Stomach (tissue), 9 donors: Measurements from ENCODE around the gene SLC25A1. TPM values are rescaled to one million over a fixed set of nuclear protein-coding genes. Genes with fewer than 3 reads are reported as not detected.
"Not testable (repeated sequence)": the region's sequence is repeated elsewhere in the genome, so short reads cannot be mapped to it uniquely, and the experiment has no call there.

Source experiments
- DNase-seq, 2 donors: peaks; one replicate each; pipeline versions ENCODE4 v3.0.0 to v3.0.0-alpha.2; 2013 to 2019
- H3K27ac ChIP-seq, 5 donors: fragments of 200-600 bp in 4 of 5; sonication (generic) in 4 of 5; one replicate each; pipeline ENCODE4 v1.5.1; 2013 to 2019; ENCODE audit warnings: mild to moderate bottlenecking in 1 of 5, moderate library complexity in 1 of 5
- H3K27me3 ChIP-seq, 3 donors: fragments of 200-600 bp; sonication (generic); one replicate each; pipeline ENCODE4 v1.5.1; 2017 to 2019; ENCODE audit warnings: mixed run types in 1 of 3
- H3K36me3 ChIP-seq, 4 donors: fragments of 200-600 bp; sonication (generic); 1 replicate in 3 of 4; 2 replicates in 1 of 4; pipeline ENCODE4 v1.5.1; 2016 to 2019
- H3K4me1 ChIP-seq, 4 donors: fragments of 200-600 bp; sonication (generic); one replicate each; pipeline ENCODE4 v1.5.1; 2016 to 2019
- H3K4me3 ChIP-seq, 4 donors: fragments of 200-600 bp; sonication (generic) in 3 of 4; one replicate each; pipeline ENCODE4 v1.5.1; 2016 to 2019; ENCODE audit warnings: mild to moderate bottlenecking in 1 of 4
- H3K9me3 ChIP-seq, 4 donors: fragments of 200-600 bp; sonication (generic); one replicate each; pipeline ENCODE4 v1.5.1; 2016 to 2019
- EP300 ChIP-seq: sonication (generic); formaldehyde crosslinking; IDR thresholded peaks from one replicate; pipeline ENCODE4 v1.6.1; 2017; ENCODE audit warnings: antibody characterized with exemption
- POLR2A ChIP-seq, 4 donors: fragments of 450-650 bp; IDR thresholded peaks; one replicate each; pipeline ENCODE4 v1.6.1; 2016; ENCODE audit warnings: antibody characterized with exemption in 4 of 4, control low read depth in 2 of 4, mild to moderate bottlenecking in 1 of 4, moderate library complexity in 1 of 4
- POLR2AphosphoS5 ChIP-seq, 3 donors: sonication (generic); formaldehyde crosslinking; IDR thresholded peaks; one replicate each; pipeline ENCODE4 v1.6.1; 2016; ENCODE audit warnings: antibody characterized with exemption in 3 of 3
- WGBS, 5 donors: extraction: QIAGEN DNeasy Blood & Tissue Kit in 3 of 5; methylation state at CpG; one replicate each; pipeline versions ENCODE4 v1.1.5 to v1.1.7; 2013 to 2018; 5-methylcytosine and 5-hydroxymethylcytosine counted together
- intact Hi-C: fragments of 100-400 bp; cut with DNase I; formaldehyde crosslinking; loops from one replicate; pipeline ENCODE4 v1.15.1; 2023; ENCODE audit warnings: low total_unique reads
- polyA plus RNA-seq, 3 donors: library from polyadenylated mRNA; stranded (reverse); fragments of 200-250 nt; gene quantifications; one replicate each; pipeline ENCODE4 v1.2.3, GENCODE V29; 2013
- total RNA-seq, 5 donors: library from RNA; depleted of rRNA; stranded (reverse); fragments of >200 nt; gene quantifications; one replicate each; pipeline versions ENCODE4 v1.1.0 to v1.2.3, GENCODE V29; 2014 to 2016
- TF ChIP-seq, protein P1 (sequence below), 7 experiments: fragments of 450-650 bp in 4 of 7; fragments of 200-600 bp in 3 of 7; sonication (generic) in 3 of 7; IDR thresholded peaks; one replicate each; pipeline ENCODE4 v1.5.1; 2016 to 2019; ENCODE audit warnings: antibody characterized with exemption in 7 of 7, control low read depth in 2 of 7, mild to moderate bottlenecking in 1 of 7
- donor health status: healthy with polysubstance abuse.
- donor health status: Bipolar disorder and iron deficiency.
- donor health status: healthy.

The SLC25A1 gene
- total and polyA plus RNA-seq, 8 donors: 1.2 to 165 (median 54.3) TPM

GRCh38 chr22:19167106-19167869 lies 11.2 kb downstream of the SLC25A1 start:
- no peak for DNase-seq
- Histone ChIP-seq H3K4me3 (no peak overlapping the region), H3K4me1 (peaks cover 21 to 29% (median 28%) of the 10 kb centered on the region in 4 donors), H3K27ac (no peak overlapping the region), H3K27me3 (peaks cover 10 to 72% (median 44%) of the 10 kb centered on the region in 3 donors), H3K9me3 (no peaks in the 10 kb centered on the region), H3K36me3 (no peaks in the 10 kb centered on the region)
- WGBS, 5 donors: 66 to 80% (median 75%) methylated on average over 10 to 13 of the region's 13 CpGs
- TF ChIP-seq POLR2AphosphoS5 (IDR thresholded peaks at IDR 0.05): no peak
- intact Hi-C loops: no loop called here

DNA sequence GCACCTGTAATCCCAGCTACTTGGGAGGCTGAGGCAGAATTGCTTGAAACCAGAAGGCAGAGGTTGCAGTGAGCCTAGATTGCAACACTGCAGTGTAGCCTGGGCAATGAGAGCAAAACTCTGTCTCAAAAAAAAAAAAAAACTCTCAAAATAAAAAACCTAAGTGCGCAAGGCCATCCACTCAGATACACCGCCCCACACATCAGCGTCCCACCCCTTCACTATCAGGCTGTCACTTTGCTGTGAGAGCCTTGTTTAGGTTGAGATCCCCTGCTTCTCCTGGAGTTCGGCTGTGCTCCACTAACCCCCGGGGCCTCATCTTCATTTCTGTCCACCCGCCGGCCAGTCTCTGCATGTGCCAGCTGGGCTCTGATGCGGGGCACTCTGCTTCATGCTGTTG lies 12.1 kb downstream of the SLC25A1 start:
- peaks cover 10 to 76% (median 44%) of the 10 kb centered on the region in 3 donors for H3K27me3 ChIP-seq
- DNase-seq: no peak
- peaks cover 19 to 23% (median 23%) of the 10 kb centered on the region in 4 donors for H3K4me1 ChIP-seq
- WGBS, 5 donors: 74 to 88% (median 76%) methylated on average over 8 of the region's 8 CpGs
- no peak overlapping the region for H3K27ac ChIP-seq
- intact Hi-C loops: no loop called here
- no peak overlapping the region for H3K4me3 ChIP-seq
- H3K9me3 ChIP-seq: no peaks in the 10 kb centered on the region
- TF ChIP-seq POLR2A (IDR thresholded peaks at IDR 0.05): no peak
- no peak for TF ChIP-seq POLR2AphosphoS5 (IDR thresholded peaks at IDR 0.05)
- TF ChIP-seq, protein P1, sequence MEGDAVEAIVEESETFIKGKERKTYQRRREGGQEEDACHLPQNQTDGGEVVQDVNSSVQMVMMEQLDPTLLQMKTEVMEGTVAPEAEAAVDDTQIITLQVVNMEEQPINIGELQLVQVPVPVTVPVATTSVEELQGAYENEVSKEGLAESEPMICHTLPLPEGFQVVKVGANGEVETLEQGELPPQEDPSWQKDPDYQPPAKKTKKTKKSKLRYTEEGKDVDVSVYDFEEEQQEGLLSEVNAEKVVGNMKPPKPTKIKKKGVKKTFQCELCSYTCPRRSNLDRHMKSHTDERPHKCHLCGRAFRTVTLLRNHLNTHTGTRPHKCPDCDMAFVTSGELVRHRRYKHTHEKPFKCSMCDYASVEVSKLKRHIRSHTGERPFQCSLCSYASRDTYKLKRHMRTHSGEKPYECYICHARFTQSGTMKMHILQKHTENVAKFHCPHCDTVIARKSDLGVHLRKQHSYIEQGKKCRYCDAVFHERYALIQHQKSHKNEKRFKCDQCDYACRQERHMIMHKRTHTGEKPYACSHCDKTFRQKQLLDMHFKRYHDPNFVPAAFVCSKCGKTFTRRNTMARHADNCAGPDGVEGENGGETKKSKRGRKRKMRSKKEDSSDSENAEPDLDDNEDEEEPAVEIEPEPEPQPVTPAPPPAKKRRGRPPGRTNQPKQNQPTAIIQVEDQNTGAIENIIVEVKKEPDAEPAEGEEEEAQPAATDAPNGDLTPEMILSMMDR (IDR thresholded peaks at IDR 0.05): no peak
- no peaks in the 10 kb centered on the region for H3K36me3 ChIP-seq

- 94 to 98% (median 96%) methylated on average over 6 of the region's 6 CpGs for WGBS, 5 donors
Measured at GRCh38 chr22:19164425-19164824, 14.1 kb downstream of the SLC25A1 start.

GRCh38 chr22:19158649-19159048 lies 19.9 kb downstream of the SLC25A1 start:
- H3K36me3 ChIP-seq, intact Hi-C loops, H3K4me1 ChIP-seq, H3K27ac ChIP-seq, H3K9me3 ChIP-seq, H3K4me3 ChIP-seq, DNase-seq: not testable (repeated sequence)
- WGBS, 5 donors: 84 to 88% (median 86%) methylated on average over 11 of the region's 11 CpGs
- peaks cover 0 to 57% (median 0%) of the 10 kb centered on the region in 3 donors for H3K27me3 ChIP-seq

More at GRCh38 chr22:19164425-19164824, 14.1 kb downstream of the SLC25A1 start:
- intact Hi-C loops: no loop called here
- peaks cover 10 to 76% (median 34%) of the 10 kb centered on the region in 3 donors for H3K27me3 ChIP-seq
- no peak overlapping the region for H3K27ac ChIP-seq
- no peak for DNase-seq
- no peaks in the 10 kb centered on the region for H3K9me3 ChIP-seq
- H3K36me3 ChIP-seq: no peaks in the 10 kb centered on the region
- no peak for TF ChIP-seq EP300
- TF ChIP-seq, protein P1 (IDR thresholded peaks at IDR 0.05): no peak
- no peak for TF ChIP-seq POLR2A (IDR thresholded peaks at IDR 0.05)
- no peak for TF ChIP-seq POLR2AphosphoS5 (IDR thresholded peaks at IDR 0.05)
- no peak overlapping the region for H3K4me3 ChIP-seq
- H3K4me1 ChIP-seq: peaks cover 3 to 5% (median 5%) of the 10 kb centered on the region in 4 donors

GRCh38 chr22:19156109-19156508 lies 22.4 kb downstream of the SLC25A1 start:
- H3K36me3 ChIP-seq, H3K27ac ChIP-seq, H3K9me3 ChIP-seq, H3K4me1 ChIP-seq, H3K4me3 ChIP-seq, intact Hi-C loops, DNase-seq: not testable (repeated sequence)
- peaks cover 7 to 68% (median 15%) of the 10 kb centered on the region in 3 donors for H3K27me3 ChIP-seq
- 80 to 86% (median 83%) methylated on average over 9 of the region's 9 CpGs for WGBS, 5 donors
